Transverse colon (tissue), 4 donors: ENCODE measurements around the gene EXD2. TPM values are rescaled to one million over a fixed set of nuclear protein-coding genes. Genes with fewer than 3 reads are reported as not detected.

Experiments
- DNase-seq: peaks from one replicate; pipeline ENCODE4 v3.0.0-alpha.2; 2019
- H3K27ac ChIP-seq, 4 donors: fragments of 200-600 bp; sonication (generic); 2 replicates each; pipeline ENCODE4 v1.5.1; 2016 to 2018; ENCODE audit warnings: inconsistent platforms in 4 of 4
- H3K27me3 ChIP-seq: fragments of 200-600 bp; sonication (generic); 2 replicates; pipeline ENCODE4 v1.5.1; 2017; ENCODE audit warnings: inconsistent platforms
- H3K36me3 ChIP-seq, 4 donors: fragments of 200-600 bp; sonication (generic); 2 replicates each; pipeline ENCODE4 v1.5.1; 2017 to 2019; ENCODE audit warnings: inconsistent platforms in 4 of 4
- H3K4me1 ChIP-seq, 4 donors: fragments of 200-600 bp; sonication (generic); 2 replicates each; pipeline ENCODE4 v1.5.1; 2017 to 2020; ENCODE audit warnings: inconsistent platforms in 4 of 4
- H3K4me3 ChIP-seq, 4 donors: fragments of 200-600 bp; sonication (generic); 1 replicate in 1 of 4; 2 replicates in 3 of 4; pipeline versions ENCODE4 v1.5.1 to v1.6.1; 2017 to 2019; ENCODE audit warnings: inconsistent platforms in 4 of 4
- H3K9me3 ChIP-seq, 2 donors: fragments of 200-600 bp; sonication (generic); 2 replicates each; pipeline ENCODE4 v1.5.1; 2017 to 2019; ENCODE audit warnings: inconsistent platforms in 2 of 2
- EP300 ChIP-seq: sonication (generic); formaldehyde crosslinking; IDR thresholded peaks from one replicate; pipeline ENCODE4 v1.6.1; 2017; ENCODE audit warnings: antibody characterized with exemption, low read depth
- POLR2A ChIP-seq: fragments of 450-650 bp; IDR thresholded peaks from one replicate; pipeline ENCODE4 v1.6.1; 2016; ENCODE audit warnings: antibody characterized with exemption, mild to moderate bottlenecking, moderate library complexity
- POLR2AphosphoS5 ChIP-seq, 3 donors: sonication (generic); formaldehyde crosslinking; IDR thresholded peaks; one replicate each; pipeline ENCODE4 v1.6.1; 2016; ENCODE audit warnings: antibody characterized with exemption in 3 of 3
- WGBS, 2 donors: methylation state at CpG; one replicate each; pipeline ENCODE4 v1.1.5; 2018; ENCODE audit warnings: low coverage in 1 of 2; 5-methylcytosine and 5-hydroxymethylcytosine counted together
- in situ Hi-C, 4 donors: fragments of 200-750 bp; cut with MboI; loops; one replicate each; pipeline versions ENCODE4 v1.15.0 to v1.15.1; 2017; ENCODE audit warnings: low sequenced_read_pairs in 3 of 4, low pct_ligation_motif_present in 1 of 4, low pct_unique_long_range_greater_than_20kb in 1 of 4
- intact Hi-C: fragments of 100-400 bp; cut with DNase I; formaldehyde crosslinking; loops from one replicate; pipeline ENCODE4 v1.15.1; 2023; ENCODE audit warnings: low total_unique reads
- total RNA-seq, 4 donors: library from RNA; depleted of rRNA; stranded (reverse); fragments of >200 nt; gene quantifications; one replicate each; pipeline ENCODE4 v1.1.0, GENCODE V29; 2016
- TF ChIP-seq, protein P1 (sequence below), 5 experiments: fragments of 200-600 bp in 3 of 5; fragments of 450-650 bp in 2 of 5; sonication (generic) in 3 of 5; IDR thresholded peaks; 1 replicate in 2 of 5; 2 replicates in 3 of 5; pipeline ENCODE4 v1.5.1; 2016 to 2017; ENCODE audit warnings: antibody characterized with exemption in 5 of 5, inconsistent platforms in 3 of 5, mild to moderate bottlenecking in 2 of 5, moderate library complexity in 1 of 5

The EXD2 gene
- total RNA-seq, 4 donors from 2014 or later, result 16.5 to 33.8 (median 22.8) TPM

DNA sequence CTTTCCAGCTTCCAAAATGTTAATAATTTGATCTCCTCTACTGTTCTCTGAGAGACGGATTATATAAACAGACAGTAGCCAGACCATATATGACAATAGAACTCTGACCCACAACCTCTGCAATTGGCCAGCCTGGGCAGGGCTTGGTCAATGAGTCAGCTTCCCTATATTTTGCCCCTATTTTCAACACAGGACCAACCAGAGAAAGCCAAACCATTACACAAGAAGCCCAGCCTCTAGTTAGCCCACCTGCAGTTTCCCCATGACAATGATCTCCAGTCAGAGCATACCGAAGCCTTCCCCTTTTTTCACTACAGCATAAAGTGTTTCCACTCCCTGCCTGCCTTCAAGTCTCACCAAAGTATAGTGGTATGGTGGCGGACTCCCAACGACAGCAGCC, 7.6 kb upstream of the EXD2 start:
- H3K27ac ChIP-seq, result no peak overlapping the region
- no peak overlapping the region for H3K4me3 ChIP-seq
- H3K9me3 ChIP-seq, result no peaks in the 10 kb centered on the region
- 49 to 80% methylated on average over 4 of the region's 4 CpGs for WGBS, 2 donors
- TF ChIP-seq EP300, result no peak
- H3K36me3 ChIP-seq, result no peaks in the 10 kb centered on the region
- intact Hi-C loops, result no loop called here
- no peaks in the 10 kb centered on the region for H3K4me1 ChIP-seq
- no peaks in the 10 kb centered on the region for H3K27me3 ChIP-seq
- no peak for DNase-seq
- in situ Hi-C loops, result no loop called here

- TF ChIP-seq EP300, result no peak
- TF ChIP-seq, protein P1, sequence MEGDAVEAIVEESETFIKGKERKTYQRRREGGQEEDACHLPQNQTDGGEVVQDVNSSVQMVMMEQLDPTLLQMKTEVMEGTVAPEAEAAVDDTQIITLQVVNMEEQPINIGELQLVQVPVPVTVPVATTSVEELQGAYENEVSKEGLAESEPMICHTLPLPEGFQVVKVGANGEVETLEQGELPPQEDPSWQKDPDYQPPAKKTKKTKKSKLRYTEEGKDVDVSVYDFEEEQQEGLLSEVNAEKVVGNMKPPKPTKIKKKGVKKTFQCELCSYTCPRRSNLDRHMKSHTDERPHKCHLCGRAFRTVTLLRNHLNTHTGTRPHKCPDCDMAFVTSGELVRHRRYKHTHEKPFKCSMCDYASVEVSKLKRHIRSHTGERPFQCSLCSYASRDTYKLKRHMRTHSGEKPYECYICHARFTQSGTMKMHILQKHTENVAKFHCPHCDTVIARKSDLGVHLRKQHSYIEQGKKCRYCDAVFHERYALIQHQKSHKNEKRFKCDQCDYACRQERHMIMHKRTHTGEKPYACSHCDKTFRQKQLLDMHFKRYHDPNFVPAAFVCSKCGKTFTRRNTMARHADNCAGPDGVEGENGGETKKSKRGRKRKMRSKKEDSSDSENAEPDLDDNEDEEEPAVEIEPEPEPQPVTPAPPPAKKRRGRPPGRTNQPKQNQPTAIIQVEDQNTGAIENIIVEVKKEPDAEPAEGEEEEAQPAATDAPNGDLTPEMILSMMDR (IDR thresholded peaks at IDR 0.05), result no peak
- no peak for TF ChIP-seq POLR2A
- TF ChIP-seq POLR2AphosphoS5 (IDR thresholded peaks at IDR 0.05), result no peak
- no peak overlapping the region for H3K27ac ChIP-seq
- in situ Hi-C loops, result no loop called here
Measured at GRCh38 chr14:69190191-69190590, 1.1 kb upstream of the EXD2 start.

DNA sequence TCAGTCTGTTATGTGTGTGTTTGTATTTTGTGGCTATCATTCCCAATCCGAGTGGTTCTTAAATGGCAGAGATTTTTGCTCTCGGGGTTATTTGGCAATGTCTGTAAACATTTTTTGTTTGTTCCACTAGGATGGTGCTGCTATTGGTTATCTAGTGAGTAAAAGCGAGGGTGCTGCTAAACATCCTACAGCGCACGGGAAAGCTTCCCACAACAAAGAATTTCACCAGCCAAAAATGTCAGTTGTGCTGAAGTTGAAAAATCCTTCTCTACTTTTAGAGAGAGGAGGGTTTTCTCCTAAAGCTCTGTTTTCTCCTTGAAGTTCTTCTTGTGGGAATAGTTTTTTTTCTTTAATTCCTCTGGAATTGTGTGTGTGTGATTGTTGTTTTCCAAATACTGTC, 2.4 kb downstream of the EXD2 start:
- in situ Hi-C loops, result no loop called here
- Histone ChIP-seq H3K4me3 (no peak overlapping the region), H3K27ac (no peak overlapping the region), H3K4me1 (peaks cover 0 to 20% (median 8%) of the 10 kb centered on the region in 4 donors), H3K9me3 (no peaks in the 10 kb centered on the region), H3K27me3 (no peaks in the 10 kb centered on the region), H3K36me3 (no peaks in the 10 kb centered on the region)
- TF ChIP-seq, protein P1 (IDR thresholded peaks at IDR 0.05), result no peak
- TF ChIP-seq POLR2AphosphoS5 (IDR thresholded peaks at IDR 0.05) (no peak), EP300 (no peak), POLR2A (no peak)
- 81 to 100% methylated on average over 2 to 5 of the region's 5 CpGs for WGBS, 2 donors
- DNase-seq, result no peak
- intact Hi-C loops, result no loop called here

More at GRCh38 chr14:69190191-69190590, 1.1 kb upstream of the EXD2 start:
- Histone ChIP-seq H3K9me3 (no peaks in the 10 kb centered on the region), H3K4me1 (peaks cover 0 to 11% (median 5%) of the 10 kb centered on the region in 4 donors), H3K27me3 (no peaks in the 10 kb centered on the region), H3K4me3 (no peak overlapping the region), H3K36me3 (no peaks in the 10 kb centered on the region)
- DNase-seq, result no peak
- WGBS, 2 donors, result 82 to 91% methylated on average over 2 of the region's 2 CpGs
- intact Hi-C loops, result no loop called here

DNA sequence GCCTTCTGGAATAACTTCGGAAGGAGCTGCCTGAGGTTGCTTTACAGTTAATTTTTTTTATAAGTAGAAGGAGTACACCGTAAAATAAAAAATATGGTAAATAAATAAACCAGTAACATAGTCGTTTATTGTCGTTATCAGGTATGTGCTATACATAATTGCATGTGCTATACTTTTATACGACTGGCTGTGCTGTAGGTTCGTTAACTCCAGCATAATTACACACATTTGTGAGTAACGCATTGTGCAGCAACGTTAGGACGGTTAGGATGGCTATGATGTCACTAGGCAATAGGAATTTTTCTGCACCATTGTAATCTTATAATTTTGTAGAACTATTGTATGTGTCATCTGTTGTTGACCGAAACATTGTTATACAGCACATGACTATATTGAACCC, 8.5 kb downstream of the EXD2 start:
- Histone ChIP-seq H3K36me3 (no peaks in the 10 kb centered on the region), H3K4me3 (no peak overlapping the region), H3K27ac (peak overlapping the region in 2 of 4 donors; percentile 51 to 53), H3K9me3 (no peaks in the 10 kb centered on the region), H3K4me1 (peaks cover 3 to 15% (median 8%) of the 10 kb centered on the region in 4 donors), H3K27me3 (no peaks in the 10 kb centered on the region)
- TF ChIP-seq EP300 (no peak), POLR2A (no peak), POLR2AphosphoS5 (IDR thresholded peaks at IDR 0.05) (no peak)
- TF ChIP-seq, protein P1 (IDR thresholded peaks at IDR 0.05), result no peak
- in situ Hi-C loops, result no loop called here
- intact Hi-C loops, result no loop called here
- no peak for DNase-seq
- WGBS, 2 donors, result 48 to 64% methylated on average over 10 of the region's 10 CpGs

DNA sequence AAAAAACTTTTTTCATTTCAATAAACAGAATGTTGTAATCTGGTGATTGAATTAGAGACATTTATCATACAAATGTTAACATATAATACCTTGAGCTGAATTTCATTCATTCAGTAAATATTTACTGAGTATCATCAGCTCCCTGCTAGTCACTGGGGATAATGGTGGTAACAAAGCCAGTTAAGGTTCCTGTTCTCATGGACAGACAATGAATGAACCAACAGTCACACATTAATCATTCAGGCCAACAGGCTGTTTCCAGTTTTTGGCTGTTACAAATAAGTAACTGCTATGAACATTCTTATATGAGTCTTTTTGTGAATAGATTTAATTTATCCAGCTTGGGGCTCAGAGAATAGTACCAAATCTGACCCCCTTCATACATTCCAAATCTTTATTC, 13.5 kb downstream of the EXD2 start:
- Histone ChIP-seq H3K4me1 (peaks cover 3 to 40% (median 28%) of the 10 kb centered on the region in 4 donors), H3K9me3 (no peaks in the 10 kb centered on the region), H3K4me3 (no peak overlapping the region), H3K27me3 (no peaks in the 10 kb centered on the region), H3K27ac (no peak overlapping the region), H3K36me3 (no peaks in the 10 kb centered on the region)
- TF ChIP-seq POLR2A (no peak), EP300 (no peak), POLR2AphosphoS5 (IDR thresholded peaks at IDR 0.05) (no peak)
- TF ChIP-seq, protein P1 (IDR thresholded peaks at IDR 0.05), result no peak
- in situ Hi-C loops, result no loop called here
- DNase-seq, result no peak
- intact Hi-C loops, result no loop called here
